Progenitor cell of endocrine pancreas (in vitro differentiated cells): ENCODE results near the gene DDX6. TPM values are rescaled to one million over a fixed set of nuclear protein-coding genes. Genes with fewer than 3 reads are reported as not detected.
"Not testable (repeated sequence)": the region's sequence is repeated elsewhere in the genome, so short reads cannot be mapped to it uniquely, and the experiment has no call there.

ENCODE experiments used
- DNase-seq: peaks from one replicate; pipeline ENCODE4 v3.0.0; 2021; ENCODE audit warnings: low spot score; ENCODE audit not compliant: unreplicated experiment
- H3K27ac Mint-ChIP-seq: 2 replicates; pipeline ENCODE4 v1.8.0; 2021; ENCODE audit warnings: mild to moderate bottlenecking, moderate library complexity, mixed read lengths
- H3K27me3 Mint-ChIP-seq: 2 replicates; pipeline ENCODE4 v1.8.0; 2021; ENCODE audit warnings: mixed read lengths
- H3K36me3 Mint-ChIP-seq: 2 replicates; pipeline ENCODE4 v1.8.0; 2022; ENCODE audit warnings: mixed read lengths; ENCODE audit not compliant: insufficient read depth
- H3K4me1 Mint-ChIP-seq: 2 replicates; pipeline ENCODE4 v1.8.0; 2021; ENCODE audit warnings: low read depth, mixed read lengths
- H3K4me3 Mint-ChIP-seq: 2 replicates; pipeline ENCODE4 v1.8.0; 2021; ENCODE audit warnings: low read depth, mild to moderate bottlenecking, moderate library complexity, mixed read lengths
- H3K9me3 Mint-ChIP-seq: 2 replicates; pipeline ENCODE4 v1.8.0; 2021; ENCODE audit warnings: low read depth, mixed read lengths
- CTCF ChIP-seq: fragments of 200-600 bp; sonication (generic); IDR thresholded peaks from one replicate; pipeline ENCODE4 v1.5.0; 2021; ENCODE audit warnings: antibody characterized with exemption, mild to moderate bottlenecking; ENCODE audit not compliant: unreplicated experiment
- long read RNA-seq: library from polyadenylated mRNA; unstranded; transcript quantifications from one replicate; pipeline ENCODE4 v2.0.0, GENCODE V29; 2020
- total RNA-seq: library from RNA; stranded (reverse); gene quantifications from 2 replicates; pipeline ENCODE4 v1.2.1, GENCODE V29; 2021

DDX6 gene
- 181 and 188 TPM in 2 replicates for total RNA-seq
- long read RNA-seq, full-length matches to known transcripts: 66 of 118 reads
- long read RNA-seq, partial matches to known transcripts: 6 of 118 reads
- long read RNA-seq, other reads (novel, unspliced or antisense): 46 of 118 reads

GRCh38 chr11:118791111-118791960 lies at the start of gene DDX6:
Gene DDX6 (minus strand): TSS chr11:118791164. CDS start chr11:118786251, 4,913 bp downstream.
- H3K27ac Mint-ChIP-seq: peak within 1 kb of the TSS; percentile 100

GRCh38 chr11:118838905-118839553 lies 48.1 kb upstream of the DDX6 start:
- H3K36me3 Mint-ChIP-seq: no peaks in the 10 kb centered on the region
- H3K27ac Mint-ChIP-seq: no peak overlapping the region
- no peak for DNase-seq
- TF ChIP-seq CTCF: no peak
- no peaks in the 10 kb centered on the region for H3K9me3 Mint-ChIP-seq
- peaks cover 3% of the 10 kb centered on the region for H3K27me3 Mint-ChIP-seq
- no peaks in the 10 kb centered on the region for H3K4me1 Mint-ChIP-seq
- no peak overlapping the region for H3K4me3 Mint-ChIP-seq

More at GRCh38 chr11:118791111-118791960, at the start of gene DDX6:
- no peaks in the 10 kb centered on the region for H3K9me3 Mint-ChIP-seq
- peaks cover 26% of the 10 kb centered on the region for H3K4me1 Mint-ChIP-seq
- peak within 1 kb of the TSS; percentile 96 for H3K4me3 Mint-ChIP-seq
- peak; percentile 89 for DNase-seq
- H3K36me3 Mint-ChIP-seq: no peaks in the 10 kb centered on the region
- no peaks in the 10 kb centered on the region for H3K27me3 Mint-ChIP-seq
- no peak for TF ChIP-seq CTCF

GRCh38 chr11:118837868-118838267 lies 46.9 kb upstream of the DDX6 start:
- no peak for DNase-seq
- Mint-ChIP-seq H3K4me3 (no peak overlapping the region), H3K4me1 (no peaks in the 10 kb centered on the region), H3K27ac (no peak overlapping the region), H3K27me3 (peaks cover 3% of the 10 kb centered on the region), H3K36me3 (no peaks in the 10 kb centered on the region), H3K9me3 (no peaks in the 10 kb centered on the region)
- TF ChIP-seq CTCF: no peak

- H3K4me3 Mint-ChIP-seq: no peak overlapping the region
- no peaks in the 10 kb centered on the region for H3K27me3 Mint-ChIP-seq
- no peaks in the 10 kb centered on the region for H3K4me1 Mint-ChIP-seq
- TF ChIP-seq CTCF: no peak
- no peak overlapping the region for H3K27ac Mint-ChIP-seq
- H3K9me3 Mint-ChIP-seq: no peaks in the 10 kb centered on the region
- H3K36me3 Mint-ChIP-seq: no peaks in the 10 kb centered on the region
- no peak for DNase-seq
These were observed 43.6 kb upstream of the DDX6 start for GRCh38 chr11:118834427-118835028.

GRCh38 chr11:118827118-118827517 lies 36.2 kb upstream of the DDX6 start:
- Mint-ChIP-seq H3K27ac (no peak overlapping the region), H3K4me1 (no peaks in the 10 kb centered on the region), H3K27me3 (no peaks in the 10 kb centered on the region), H3K36me3 (no peaks in the 10 kb centered on the region), H3K9me3 (no peaks in the 10 kb centered on the region), H3K4me3 (no peak overlapping the region)
- TF ChIP-seq CTCF: no peak
- no peak for DNase-seq

GRCh38 chr11:118822936-118823510 lies 32.1 kb upstream of the DDX6 start:
- H3K4me1 Mint-ChIP-seq, H3K9me3 Mint-ChIP-seq, DNase-seq, H3K27ac Mint-ChIP-seq, H3K4me3 Mint-ChIP-seq, H3K27me3 Mint-ChIP-seq, H3K36me3 Mint-ChIP-seq: not testable (repeated sequence)
